ENCODE results near the gene MBD2.

MBD2 gene

DNA sequence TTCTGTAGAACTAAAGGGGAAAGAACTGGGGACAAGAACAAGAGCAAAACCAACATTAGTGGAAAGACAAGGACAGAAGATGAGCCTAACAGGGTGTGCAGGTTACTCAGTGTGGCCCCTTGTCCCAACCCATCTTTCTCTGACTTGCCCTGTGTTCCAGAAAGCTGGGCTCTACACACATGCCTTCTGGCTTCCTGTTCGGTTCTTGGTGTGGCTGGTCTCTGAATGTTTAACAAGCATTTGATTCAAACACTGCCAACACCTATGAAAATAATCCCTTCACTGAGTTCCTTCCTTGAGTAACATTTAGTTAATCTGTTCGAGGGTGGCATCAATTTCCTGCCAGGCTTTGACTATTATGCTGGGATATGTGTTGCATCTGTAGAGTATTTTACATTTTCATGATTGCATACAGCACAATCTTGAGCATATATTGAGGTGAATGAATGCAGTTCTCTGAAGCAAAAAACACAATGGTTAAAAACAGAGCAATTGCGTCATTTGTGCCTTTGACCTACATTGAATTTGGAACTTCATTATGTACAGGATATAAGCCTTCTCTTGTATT is 83.3 kb downstream of the MBD2 start:
- ATAC-seq, result no peak
- TF ChIP-seq PATZ1 (CRISPR knock-in tag; IDR thresholded peaks at IDR 0.05; ENCODE audit: borderline replicate concordance) (no peak), ZNF565 (CRISPR knock-in tag; conservative IDR thresholded peaks at IDR 0.05; ENCODE audit: low read depth) (no peak), ZFP3 (CRISPR knock-in tag; IDR thresholded peaks at IDR 0.05) (no peak), CREB5 (CRISPR knock-in tag; IDR thresholded peaks at IDR 0.05; ENCODE audit: low read depth) (no peak), CSDC2 (CRISPR knock-in tag; IDR thresholded peaks at IDR 0.05) (no peak)
- TF ChIP-seq, protein P1, sequence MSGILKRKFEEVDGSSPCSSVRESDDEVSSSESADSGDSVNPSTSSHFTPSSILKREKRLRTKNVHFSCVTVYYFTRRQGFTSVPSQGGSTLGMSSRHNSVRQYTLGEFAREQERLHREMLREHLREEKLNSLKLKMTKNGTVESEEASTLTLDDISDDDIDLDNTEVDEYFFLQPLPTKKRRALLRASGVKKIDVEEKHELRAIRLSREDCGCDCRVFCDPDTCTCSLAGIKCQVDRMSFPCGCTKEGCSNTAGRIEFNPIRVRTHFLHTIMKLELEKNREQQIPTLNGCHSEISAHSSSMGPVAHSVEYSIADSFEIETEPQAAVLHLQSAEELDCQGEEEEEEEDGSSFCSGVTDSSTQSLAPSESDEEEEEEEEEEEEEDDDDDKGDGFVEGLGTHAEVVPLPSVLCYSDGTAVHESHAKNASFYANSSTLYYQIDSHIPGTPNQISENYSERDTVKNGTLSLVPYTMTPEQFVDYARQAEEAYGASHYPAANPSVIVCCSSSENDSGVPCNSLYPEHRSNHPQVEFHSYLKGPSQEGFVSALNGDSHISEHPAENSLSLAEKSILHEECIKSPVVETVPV (CRISPR knock-in tag; IDR thresholded peaks at IDR 0.05), result no peak

GRCh38 chr18:54140641-54141040 is 83.8 kb downstream of the MBD2 start:
- no peak for TF ChIP-seq RARB (CRISPR knock-in tag; IDR thresholded peaks at IDR 0.05)
- TF ChIP-seq, protein P1 (CRISPR knock-in tag; IDR thresholded peaks at IDR 0.05), result no peak
- TF ChIP-seq TOX (CRISPR knock-in tag; IDR thresholded peaks at IDR 0.05; ENCODE audit: borderline replicate concordance), result no peak
- no peak for TF ChIP-seq ESRRG (CRISPR knock-in tag; IDR thresholded peaks at IDR 0.05)
- TF ChIP-seq BACH2 (CRISPR knock-in tag; IDR thresholded peaks at IDR 0.05; ENCODE audit: borderline replicate concordance), result no peak
- TF ChIP-seq ZC3H10 (CRISPR knock-in tag; IDR thresholded peaks at IDR 0.05), result no peak
- TF ChIP-seq CSDC2 (CRISPR knock-in tag; IDR thresholded peaks at IDR 0.05), result no peak
- TF ChIP-seq PPARA (CRISPR knock-in tag; IDR thresholded peaks at IDR 0.05; ENCODE audit: borderline replicate concordance), result no peak
- TF ChIP-seq, protein P2, sequence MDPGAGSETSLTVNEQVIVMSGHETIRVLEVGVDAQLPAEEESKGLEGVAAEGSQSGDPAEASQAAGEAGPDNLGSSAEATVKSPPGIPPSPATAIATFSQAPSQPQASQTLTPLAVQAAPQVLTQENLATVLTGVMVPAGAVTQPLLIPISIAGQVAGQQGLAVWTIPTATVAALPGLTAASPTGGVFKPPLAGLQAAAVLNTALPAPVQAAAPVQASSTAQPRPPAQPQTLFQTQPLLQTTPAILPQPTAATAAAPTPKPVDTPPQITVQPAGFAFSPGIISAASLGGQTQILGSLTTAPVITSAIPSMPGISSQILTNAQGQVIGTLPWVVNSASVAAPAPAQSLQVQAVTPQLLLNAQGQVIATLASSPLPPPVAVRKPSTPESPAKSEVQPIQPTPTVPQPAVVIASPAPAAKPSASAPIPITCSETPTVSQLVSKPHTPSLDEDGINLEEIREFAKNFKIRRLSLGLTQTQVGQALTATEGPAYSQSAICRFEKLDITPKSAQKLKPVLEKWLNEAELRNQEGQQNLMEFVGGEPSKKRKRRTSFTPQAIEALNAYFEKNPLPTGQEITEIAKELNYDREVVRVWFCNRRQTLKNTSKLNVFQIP (CRISPR knock-in tag; IDR thresholded peaks at IDR 0.05; ENCODE audit: borderline replicate concordance, low read depth), result no peak
- no peak for TF ChIP-seq ARNTL (CRISPR knock-in tag; IDR thresholded peaks at IDR 0.05; ENCODE audit: borderline replicate concordance, low read depth)
- TF ChIP-seq GLIS3 (CRISPR knock-in tag; IDR thresholded peaks at IDR 0.05), result no peak
- TF ChIP-seq, protein P3, sequence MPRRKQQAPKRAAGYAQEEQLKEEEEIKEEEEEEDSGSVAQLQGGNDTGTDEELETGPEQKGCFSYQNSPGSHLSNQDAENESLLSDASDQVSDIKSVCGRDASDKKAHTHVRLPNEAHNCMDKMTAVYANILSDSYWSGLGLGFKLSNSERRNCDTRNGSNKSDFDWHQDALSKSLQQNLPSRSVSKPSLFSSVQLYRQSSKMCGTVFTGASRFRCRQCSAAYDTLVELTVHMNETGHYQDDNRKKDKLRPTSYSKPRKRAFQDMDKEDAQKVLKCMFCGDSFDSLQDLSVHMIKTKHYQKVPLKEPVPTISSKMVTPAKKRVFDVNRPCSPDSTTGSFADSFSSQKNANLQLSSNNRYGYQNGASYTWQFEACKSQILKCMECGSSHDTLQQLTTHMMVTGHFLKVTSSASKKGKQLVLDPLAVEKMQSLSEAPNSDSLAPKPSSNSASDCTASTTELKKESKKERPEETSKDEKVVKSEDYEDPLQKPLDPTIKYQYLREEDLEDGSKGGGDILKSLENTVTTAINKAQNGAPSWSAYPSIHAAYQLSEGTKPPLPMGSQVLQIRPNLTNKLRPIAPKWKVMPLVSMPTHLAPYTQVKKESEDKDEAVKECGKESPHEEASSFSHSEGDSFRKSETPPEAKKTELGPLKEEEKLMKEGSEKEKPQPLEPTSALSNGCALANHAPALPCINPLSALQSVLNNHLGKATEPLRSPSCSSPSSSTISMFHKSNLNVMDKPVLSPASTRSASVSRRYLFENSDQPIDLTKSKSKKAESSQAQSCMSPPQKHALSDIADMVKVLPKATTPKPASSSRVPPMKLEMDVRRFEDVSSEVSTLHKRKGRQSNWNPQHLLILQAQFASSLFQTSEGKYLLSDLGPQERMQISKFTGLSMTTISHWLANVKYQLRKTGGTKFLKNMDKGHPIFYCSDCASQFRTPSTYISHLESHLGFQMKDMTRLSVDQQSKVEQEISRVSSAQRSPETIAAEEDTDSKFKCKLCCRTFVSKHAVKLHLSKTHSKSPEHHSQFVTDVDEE (CRISPR knock-in tag; IDR thresholded peaks at IDR 0.05), result no peak
- ATAC-seq, result no peak

GRCh38 chr18:54135216-54135615 is 89.3 kb downstream of the MBD2 start:
- ATAC-seq, result peak; percentile 43; the same call in 1 of the 3 replicates
- TF ChIP-seq SNAI2 (CRISPR knock-in tag; IDR thresholded peaks at IDR 0.05) (no peak), TOX (CRISPR knock-in tag; IDR thresholded peaks at IDR 0.05; ENCODE audit: borderline replicate concordance) (no peak), ISL1 (CRISPR knock-in tag; IDR thresholded peaks at IDR 0.05) (no peak), ZFP30 (CRISPR knock-in tag; IDR thresholded peaks at IDR 0.05) (no peak), OSR1 (CRISPR knock-in tag; IDR thresholded peaks at IDR 0.05) (no peak), PATZ1 (CRISPR knock-in tag; IDR thresholded peaks at IDR 0.05; ENCODE audit: borderline replicate concordance) (no peak), PPARA (CRISPR knock-in tag; IDR thresholded peaks at IDR 0.05; ENCODE audit: borderline replicate concordance) (no peak), BACH2 (CRISPR knock-in tag; IDR thresholded peaks at IDR 0.05; ENCODE audit: borderline replicate concordance) (no peak), ZNF565 (CRISPR knock-in tag; conservative IDR thresholded peaks at IDR 0.05; ENCODE audit: low read depth) (no peak)
- TF ChIP-seq, protein P3 (CRISPR knock-in tag; IDR thresholded peaks at IDR 0.05), result no peak

All from SK-N-SH treated with all-trans-retinoic acid at 6 μM for 48 hours (cell line).